ENCODE results near the gene IFT25.
A peak's percentile ranks its signal among the peaks of the same experiment; 100 is the strongest.

Gene IFT25

DNA sequence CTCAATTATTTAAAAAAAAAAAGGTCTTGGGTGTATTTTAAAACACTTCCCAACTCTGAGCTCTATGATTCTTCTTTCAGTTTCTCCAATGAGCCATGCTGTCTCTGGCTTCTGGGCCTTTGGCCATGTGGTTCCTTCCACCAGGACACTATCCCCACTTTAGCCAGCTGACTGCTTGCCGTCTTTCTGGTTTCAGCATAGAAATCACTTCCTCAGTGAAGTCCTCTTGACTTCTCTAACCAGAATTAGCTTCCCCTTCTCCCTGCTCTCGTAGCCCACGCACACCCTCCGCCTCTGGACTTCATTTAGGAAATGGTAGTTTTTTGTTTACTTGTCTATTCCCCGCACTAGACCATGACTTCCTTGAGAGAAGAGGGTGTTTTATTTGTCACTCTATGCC is 52.6 kb downstream of the IFT25 start:
- TF ChIP-seq EGR1 (IDR thresholded peaks at IDR 0.05) (no peak), EP300 (IDR thresholded peaks at IDR 0.05; ENCODE audit: borderline replicate concordance) (no peak), YY1 (IDR thresholded peaks at IDR 0.05; ENCODE audit: low read depth) (no peak), FOXM1 (IDR thresholded peaks at IDR 0.05; ENCODE audit: borderline replicate concordance, low read depth) (no peak), CEBPB (IDR thresholded peaks at IDR 0.05) (no peak), TAF1 (IDR thresholded peaks at IDR 0.05; ENCODE audit: low read depth) (no peak), NFIC (IDR thresholded peaks at IDR 0.05) (no peak), TCF12 (IDR thresholded peaks at IDR 0.05; ENCODE audit: low read depth) (no peak), ZBTB7A (IDR thresholded peaks at IDR 0.05; ENCODE audit: low read depth) (no peak), TEAD4 (IDR thresholded peaks at IDR 0.05) (no peak), RAD21 (IDR thresholded peaks at IDR 0.05; ENCODE audit: low read depth) (no peak), CREB1 (IDR thresholded peaks at IDR 0.05; ENCODE audit: low read depth) (no peak)
- TF ChIP-seq, protein P1, sequence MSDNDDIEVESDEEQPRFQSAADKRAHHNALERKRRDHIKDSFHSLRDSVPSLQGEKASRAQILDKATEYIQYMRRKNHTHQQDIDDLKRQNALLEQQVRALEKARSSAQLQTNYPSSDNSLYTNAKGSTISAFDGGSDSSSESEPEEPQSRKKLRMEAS (IDR thresholded peaks at IDR 0.05), result no peak
- TF ChIP-seq, protein P2, sequence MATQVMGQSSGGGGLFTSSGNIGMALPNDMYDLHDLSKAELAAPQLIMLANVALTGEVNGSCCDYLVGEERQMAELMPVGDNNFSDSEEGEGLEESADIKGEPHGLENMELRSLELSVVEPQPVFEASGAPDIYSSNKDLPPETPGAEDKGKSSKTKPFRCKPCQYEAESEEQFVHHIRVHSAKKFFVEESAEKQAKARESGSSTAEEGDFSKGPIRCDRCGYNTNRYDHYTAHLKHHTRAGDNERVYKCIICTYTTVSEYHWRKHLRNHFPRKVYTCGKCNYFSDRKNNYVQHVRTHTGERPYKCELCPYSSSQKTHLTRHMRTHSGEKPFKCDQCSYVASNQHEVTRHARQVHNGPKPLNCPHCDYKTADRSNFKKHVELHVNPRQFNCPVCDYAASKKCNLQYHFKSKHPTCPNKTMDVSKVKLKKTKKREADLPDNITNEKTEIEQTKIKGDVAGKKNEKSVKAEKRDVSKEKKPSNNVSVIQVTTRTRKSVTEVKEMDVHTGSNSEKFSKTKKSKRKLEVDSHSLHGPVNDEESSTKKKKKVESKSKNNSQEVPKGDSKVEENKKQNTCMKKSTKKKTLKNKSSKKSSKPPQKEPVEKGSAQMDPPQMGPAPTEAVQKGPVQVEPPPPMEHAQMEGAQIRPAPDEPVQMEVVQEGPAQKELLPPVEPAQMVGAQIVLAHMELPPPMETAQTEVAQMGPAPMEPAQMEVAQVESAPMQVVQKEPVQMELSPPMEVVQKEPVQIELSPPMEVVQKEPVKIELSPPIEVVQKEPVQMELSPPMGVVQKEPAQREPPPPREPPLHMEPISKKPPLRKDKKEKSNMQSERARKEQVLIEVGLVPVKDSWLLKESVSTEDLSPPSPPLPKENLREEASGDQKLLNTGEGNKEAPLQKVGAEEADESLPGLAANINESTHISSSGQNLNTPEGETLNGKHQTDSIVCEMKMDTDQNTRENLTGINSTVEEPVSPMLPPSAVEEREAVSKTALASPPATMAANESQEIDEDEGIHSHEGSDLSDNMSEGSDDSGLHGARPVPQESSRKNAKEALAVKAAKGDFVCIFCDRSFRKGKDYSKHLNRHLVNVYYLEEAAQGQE (IDR thresholded peaks at IDR 0.05; ENCODE audit: low read depth), result no peak
- TF ChIP-seq, protein P3, sequence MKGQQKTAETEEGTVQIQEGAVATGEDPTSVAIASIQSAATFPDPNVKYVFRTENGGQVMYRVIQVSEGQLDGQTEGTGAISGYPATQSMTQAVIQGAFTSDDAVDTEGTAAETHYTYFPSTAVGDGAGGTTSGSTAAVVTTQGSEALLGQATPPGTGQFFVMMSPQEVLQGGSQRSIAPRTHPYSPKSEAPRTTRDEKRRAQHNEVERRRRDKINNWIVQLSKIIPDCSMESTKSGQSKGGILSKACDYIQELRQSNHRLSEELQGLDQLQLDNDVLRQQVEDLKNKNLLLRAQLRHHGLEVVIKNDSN (IDR thresholded peaks at IDR 0.05), result no peak

DNA sequence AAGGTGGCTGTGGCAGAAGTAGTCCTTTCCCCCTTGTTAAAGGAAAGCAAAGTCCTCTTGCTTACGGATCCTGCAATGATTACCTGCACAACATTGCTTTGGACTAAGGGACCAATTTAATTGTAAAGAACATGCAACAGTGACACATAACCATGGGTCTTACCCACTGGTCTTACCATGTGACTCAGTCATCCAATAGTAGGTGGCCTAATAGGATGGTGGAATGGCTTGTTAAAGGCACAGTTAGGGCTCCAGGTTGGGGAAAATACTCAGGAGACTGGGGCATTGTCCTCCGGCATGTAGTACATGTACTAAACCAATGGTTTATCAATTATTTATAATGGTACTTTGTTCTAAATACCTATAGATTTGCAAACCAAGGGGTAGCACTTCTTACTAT is 53.8 kb downstream of the IFT25 start:
- TF ChIP-seq, protein P3 (IDR thresholded peaks at IDR 0.05), result 0 out of 2 replicates have a peak, but pooled peaks have one; percentile 27
- no peak for TF ChIP-seq EGR1 (IDR thresholded peaks at IDR 0.05)

DNA sequence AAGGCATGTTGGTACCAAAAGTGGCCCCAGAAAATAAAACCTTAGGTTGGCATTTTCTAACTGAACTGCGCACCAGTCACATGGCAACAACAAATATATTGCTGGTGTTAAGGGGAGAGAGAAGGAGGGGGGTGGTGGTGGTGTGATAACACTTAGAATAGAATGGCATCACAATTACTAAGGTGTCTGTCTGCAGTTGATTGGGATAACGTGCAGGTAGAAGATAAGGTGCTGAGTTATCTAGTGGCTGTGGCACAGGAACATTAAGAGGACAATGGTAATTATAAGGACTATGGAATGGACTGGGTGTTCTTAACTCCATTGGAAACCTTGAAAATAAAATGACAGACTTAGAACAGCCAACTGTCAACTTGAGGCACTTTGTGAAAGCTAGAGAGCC is 54.5 kb downstream of the IFT25 start:
- TF ChIP-seq EP300 (IDR thresholded peaks at IDR 0.05; ENCODE audit: borderline replicate concordance) (no peak), FOXM1 (IDR thresholded peaks at IDR 0.05; ENCODE audit: borderline replicate concordance, low read depth) (no peak), TAF1 (IDR thresholded peaks at IDR 0.05; ENCODE audit: low read depth) (no peak), EGR1 (IDR thresholded peaks at IDR 0.05) (no peak), CREB1 (IDR thresholded peaks at IDR 0.05; ENCODE audit: low read depth) (no peak), CEBPB (IDR thresholded peaks at IDR 0.05) (no peak), ZBTB7A (IDR thresholded peaks at IDR 0.05; ENCODE audit: low read depth) (no peak), RAD21 (IDR thresholded peaks at IDR 0.05; ENCODE audit: low read depth) (no peak), YY1 (IDR thresholded peaks at IDR 0.05; ENCODE audit: low read depth) (no peak), TEAD4 (IDR thresholded peaks at IDR 0.05) (no peak), TCF12 (IDR thresholded peaks at IDR 0.05; ENCODE audit: low read depth) (no peak), NFIC (IDR thresholded peaks at IDR 0.05) (no peak)
- TF ChIP-seq, protein P1 (IDR thresholded peaks at IDR 0.05), result no peak
- TF ChIP-seq, protein P3 (IDR thresholded peaks at IDR 0.05), result no peak
- TF ChIP-seq, protein P2 (IDR thresholded peaks at IDR 0.05; ENCODE audit: low read depth), result no peak

DNA sequence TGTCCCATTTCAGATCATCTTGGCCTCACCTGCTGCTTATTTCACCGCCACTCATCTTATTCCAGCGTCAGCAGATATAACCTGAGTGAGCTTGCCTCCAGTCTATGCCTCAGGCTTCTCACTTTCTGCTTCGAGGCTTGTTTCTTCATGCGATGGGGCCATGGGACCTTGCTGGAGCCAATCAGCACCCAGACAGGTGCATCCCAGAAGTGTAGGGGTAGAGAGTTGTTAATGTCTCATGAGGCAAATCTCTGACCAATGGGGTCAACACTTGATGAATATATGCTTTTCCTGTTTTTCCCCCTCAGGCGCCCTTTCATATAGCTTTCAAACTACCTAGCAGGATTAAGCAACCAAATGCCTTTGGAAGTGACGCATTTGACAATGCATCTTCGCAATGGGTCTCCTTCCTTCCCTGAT is 55.0 kb downstream of the IFT25 start:
- TF ChIP-seq, protein P2 (IDR thresholded peaks at IDR 0.05; ENCODE audit: low read depth), result no peak
- TF ChIP-seq TAF1 (IDR thresholded peaks at IDR 0.05; ENCODE audit: low read depth), result no peak
- no peak for TF ChIP-seq CREB1 (IDR thresholded peaks at IDR 0.05; ENCODE audit: low read depth)
- no peak for TF ChIP-seq CEBPB (IDR thresholded peaks at IDR 0.05)
- no peak for TF ChIP-seq YY1 (IDR thresholded peaks at IDR 0.05; ENCODE audit: low read depth)
- TF ChIP-seq RAD21 (IDR thresholded peaks at IDR 0.05; ENCODE audit: low read depth), result no peak
- TF ChIP-seq NFIC (IDR thresholded peaks at IDR 0.05), result no peak
- TF ChIP-seq, protein P3 (IDR thresholded peaks at IDR 0.05), result no peak
- TF ChIP-seq EP300 (IDR thresholded peaks at IDR 0.05; ENCODE audit: borderline replicate concordance), result no peak
- TF ChIP-seq, protein P1 (IDR thresholded peaks at IDR 0.05), result no peak
- no peak for TF ChIP-seq ZBTB7A (IDR thresholded peaks at IDR 0.05; ENCODE audit: low read depth)
- TF ChIP-seq EGR1 (IDR thresholded peaks at IDR 0.05), result no peak
- TF ChIP-seq FOXM1 (IDR thresholded peaks at IDR 0.05; ENCODE audit: borderline replicate concordance, low read depth), result no peak
- no peak for TF ChIP-seq TCF12 (IDR thresholded peaks at IDR 0.05; ENCODE audit: low read depth)
- TF ChIP-seq TEAD4 (IDR thresholded peaks at IDR 0.05), result no peak
